Mucosa of stomach (tissue), 1 donor: ENCODE results near the gene ACTG1.

ENCODE experiments used
- H3K27me3 ChIP-seq: one replicate; pipeline ENCODE4 v1.7.0; 2013; ENCODE audit warnings: mild to moderate bottlenecking, low read length; ENCODE audit not compliant: control insufficient read depth, insufficient read depth
- H3K36me3 ChIP-seq: one replicate; pipeline ENCODE4 v1.7.0; 2013; ENCODE audit warnings: low read length; ENCODE audit not compliant: control insufficient read depth, insufficient read depth
- H3K4me1 ChIP-seq: one replicate; pipeline ENCODE4 v1.7.0; 2013; ENCODE audit warnings: mild to moderate bottlenecking, low read length; ENCODE audit not compliant: control insufficient read depth, insufficient read depth
- H3K4me3 ChIP-seq: one replicate; pipeline ENCODE4 v1.7.0; 2013; ENCODE audit warnings: low read length
- H3K9ac ChIP-seq: one replicate; pipeline ENCODE4 v1.7.0; 2013; ENCODE audit warnings: mild to moderate bottlenecking, low read length, moderate library complexity
- H3K9me3 ChIP-seq: one replicate; pipeline ENCODE4 v1.7.0; 2013; ENCODE audit warnings: mild to moderate bottlenecking, low read length, moderate library complexity; ENCODE audit not compliant: control insufficient read depth
- donor health status: Pancreatic carcinoma.

The ACTG1 gene

GRCh38 chr17:81542431-81543338 is 30.1 kb upstream of the ACTG1 start:
- Histone ChIP-seq H3K9ac (no peak overlapping the region), H3K4me3 (no peak overlapping the region), H3K36me3 (no peaks in the 10 kb centered on the region), H3K9me3 (no peaks in the 10 kb centered on the region), H3K27me3 (peaks cover 3% of the 10 kb centered on the region), H3K4me1 (peaks cover 4% of the 10 kb centered on the region)

GRCh38 chr17:81541123-81541522 is 28.5 kb upstream of the ACTG1 start:
- Histone ChIP-seq H3K9me3 (no peaks in the 10 kb centered on the region), H3K36me3 (no peaks in the 10 kb centered on the region), H3K9ac (no peak overlapping the region), H3K4me1 (peaks cover 18% of the 10 kb centered on the region), H3K4me3 (no peak overlapping the region), H3K27me3 (peaks cover 18% of the 10 kb centered on the region)

GRCh38 chr17:81540676-81541027 is 28.1 kb upstream of the ACTG1 start:
- H3K27me3 ChIP-seq, result peaks cover 23% of the 10 kb centered on the region
- H3K4me1 ChIP-seq, result peaks cover 21% of the 10 kb centered on the region
- no peak overlapping the region for H3K4me3 ChIP-seq
- H3K9ac ChIP-seq, result no peak overlapping the region
- H3K36me3 ChIP-seq, result no peaks in the 10 kb centered on the region
- H3K9me3 ChIP-seq, result no peaks in the 10 kb centered on the region

- H3K4me3 ChIP-seq, result no peak overlapping the region
- no peaks in the 10 kb centered on the region for H3K9me3 ChIP-seq
- H3K36me3 ChIP-seq, result no peaks in the 10 kb centered on the region
- peaks cover 24% of the 10 kb centered on the region for H3K27me3 ChIP-seq
- no peak overlapping the region for H3K9ac ChIP-seq
- peaks cover 21% of the 10 kb centered on the region for H3K4me1 ChIP-seq
Observed at GRCh38 chr17:81539961-81540675, 27.5 kb upstream of the ACTG1 start.

GRCh38 chr17:81539571-81539900 is 26.9 kb upstream of the ACTG1 start:
- Histone ChIP-seq H3K36me3 (no peaks in the 10 kb centered on the region), H3K4me3 (no peak overlapping the region), H3K4me1 (peaks cover 21% of the 10 kb centered on the region), H3K27me3 (peaks cover 24% of the 10 kb centered on the region), H3K9me3 (no peaks in the 10 kb centered on the region), H3K9ac (no peak overlapping the region)

- no peaks in the 10 kb centered on the region for H3K36me3 ChIP-seq
- H3K27me3 ChIP-seq, result peaks cover 30% of the 10 kb centered on the region
- no peak overlapping the region for H3K4me3 ChIP-seq
- no peak overlapping the region for H3K9ac ChIP-seq
- H3K4me1 ChIP-seq, result peaks cover 21% of the 10 kb centered on the region
- H3K9me3 ChIP-seq, result no peaks in the 10 kb centered on the region
Observed at GRCh38 chr17:81538651-81539570, 26.3 kb upstream of the ACTG1 start.

GRCh38 chr17:81537856-81538555 is 25.4 kb upstream of the ACTG1 start:
- no peak overlapping the region for H3K9ac ChIP-seq
- peaks cover 21% of the 10 kb centered on the region for H3K4me1 ChIP-seq
- H3K4me3 ChIP-seq, result no peak overlapping the region
- H3K27me3 ChIP-seq, result peaks cover 31% of the 10 kb centered on the region
- H3K36me3 ChIP-seq, result no peaks in the 10 kb centered on the region
- H3K9me3 ChIP-seq, result no peaks in the 10 kb centered on the region

- H3K36me3 ChIP-seq, result no peaks in the 10 kb centered on the region
- peaks cover 21% of the 10 kb centered on the region for H3K4me1 ChIP-seq
- H3K4me3 ChIP-seq, result no peak overlapping the region
- no peaks in the 10 kb centered on the region for H3K9me3 ChIP-seq
- H3K9ac ChIP-seq, result no peak overlapping the region
- peaks cover 31% of the 10 kb centered on the region for H3K27me3 ChIP-seq
Observed at GRCh38 chr17:81537343-81537855, 24.8 kb upstream of the ACTG1 start.

- peaks cover 31% of the 10 kb centered on the region for H3K27me3 ChIP-seq
Observed at GRCh38 chr17:81536299-81537290, 24.0 kb upstream of the ACTG1 start.

GRCh38 chr17:81535480-81536298 is 23.1 kb upstream of the ACTG1 start:
- peaks cover 31% of the 10 kb centered on the region for H3K27me3 ChIP-seq

More at GRCh38 chr17:81536299-81537290, 24.0 kb upstream of the ACTG1 start:
- Histone ChIP-seq H3K4me3 (no peak overlapping the region), H3K36me3 (no peaks in the 10 kb centered on the region), H3K4me1 (peaks cover 21% of the 10 kb centered on the region), H3K9ac (no peak overlapping the region), H3K9me3 (no peaks in the 10 kb centered on the region)

More at GRCh38 chr17:81535480-81536298, 23.1 kb upstream of the ACTG1 start:
- H3K9me3 ChIP-seq, result no peaks in the 10 kb centered on the region
- H3K9ac ChIP-seq, result no peak overlapping the region
- peaks cover 21% of the 10 kb centered on the region for H3K4me1 ChIP-seq
- no peaks in the 10 kb centered on the region for H3K36me3 ChIP-seq
- no peak overlapping the region for H3K4me3 ChIP-seq
